ENCODE results near the gene GMPPA. TPM values are rescaled to one million over a fixed set of nuclear protein-coding genes. Genes with fewer than 3 reads are reported as not detected.

Gene GMPPA
- 31.6 TPM for total RNA-seq

GRCh38 chr2:219498280-219499057 is at the start of gene GMPPA:
Gene GMPPA, plus strand, starts transcription at chr2:219498891. Its CDS starts 1,085 bp downstream, at chr2:219499976.

GRCh38 chr2:219514196-219514761 is 15.6 kb downstream of the GMPPA start, which contains the start of gene ASIC4:
Gene ASIC4, plus strand, starts transcription at chr2:219514482. Its CDS starts 243 bp downstream, at chr2:219514725.

GRCh38 chr2:219543596-219544358 is 45.1 kb downstream of the GMPPA start, which contains the start of the genes CHPF and TMEM198:
Gene CHPF, minus strand, starts transcription at chr2:219543809. Its CDS starts 271 bp downstream, at chr2:219543538.
Gene TMEM198, plus strand, starts transcription at chr2:219544028. Its CDS starts 700 bp downstream, at chr2:219544728.

Small RNA genes within 50 kb of the gene (small RNA-seq; reads per million reads assigned to genes)
- not detected for gene MIR3132 (ENCODE audit: low replicate concordance)

Other genes starting within 250 kb of the GMPPA start
- not detected for gene TUBA4B, start 245.6 kb upstream of the GMPPA start, total RNA-seq
- gene TUBA4A, start 245.0 kb upstream of the GMPPA start, total RNA-seq = 16.5 TPM
- 56.4 TPM for gene DNAJB2, start 219.5 kb upstream of the GMPPA start, total RNA-seq
- gene PTPRN, start 189.5 kb upstream of the GMPPA start, total RNA-seq = 0.88 TPM
- gene RESP18, start 166.1 kb upstream of the GMPPA start, total RNA-seq = not detected
- gene DNPEP, start 111.0 kb upstream of the GMPPA start, total RNA-seq = 64.8 TPM
- gene DES, start 80.5 kb upstream of the GMPPA start, total RNA-seq = 582 TPM
- 39.6 TPM for gene SPEG, start 64.0 kb upstream of the GMPPA start, total RNA-seq
- gene ASIC4, start 15.6 kb downstream of the GMPPA start, total RNA-seq = 0.18 TPM
- 90.4 TPM for gene CHPF, start 44.9 kb downstream of the GMPPA start, total RNA-seq
- gene TMEM198, start 45.1 kb downstream of the GMPPA start, total RNA-seq = 4.6 TPM
- 146 TPM for gene OBSL1, start 72.6 kb downstream of the GMPPA start, total RNA-seq
- gene INHA, start 73.4 kb downstream of the GMPPA start, total RNA-seq = 0.58 TPM
- gene STK11IP, start 99.0 kb downstream of the GMPPA start, total RNA-seq = 26.2 TPM
- 8.3 TPM for gene SLC4A3, start 128.7 kb downstream of the GMPPA start, total RNA-seq

Measured in metanephros (tissue), 2 donors.